T-helper 1 cell treated with Interleukin-12 subunit alpha and Interleukin-12 subunit beta and Interleukin-4 antibody, amounts not matched to agents 30 ng/mL and 1 ng/mL, for 36 hours (primary cell): ENCODE results near the gene PRSS27. TPM values are rescaled to one million over a fixed set of nuclear protein-coding genes. Genes with fewer than 3 reads are reported as not detected.

Experiments used
- intact Hi-C: fragments of 100-400 bp; cut with micrococcal nuclease; formaldehyde crosslinking; loops from one replicate; pipeline ENCODE4 v1.15.1; 2024
- total RNA-seq: library from RNA; stranded (reverse); gene quantifications from 2 replicates; pipeline ENCODE4 v1.2.3, GENCODE V29; 2022

The PRSS27 gene
- total RNA-seq, 1 donor from 2014 or later, result 0.88 TPM

GRCh38 chr16:2710711-2711231 is 9.3 kb downstream of the PRSS27 start:
- intact Hi-C loops, result no loop called here

DNA sequence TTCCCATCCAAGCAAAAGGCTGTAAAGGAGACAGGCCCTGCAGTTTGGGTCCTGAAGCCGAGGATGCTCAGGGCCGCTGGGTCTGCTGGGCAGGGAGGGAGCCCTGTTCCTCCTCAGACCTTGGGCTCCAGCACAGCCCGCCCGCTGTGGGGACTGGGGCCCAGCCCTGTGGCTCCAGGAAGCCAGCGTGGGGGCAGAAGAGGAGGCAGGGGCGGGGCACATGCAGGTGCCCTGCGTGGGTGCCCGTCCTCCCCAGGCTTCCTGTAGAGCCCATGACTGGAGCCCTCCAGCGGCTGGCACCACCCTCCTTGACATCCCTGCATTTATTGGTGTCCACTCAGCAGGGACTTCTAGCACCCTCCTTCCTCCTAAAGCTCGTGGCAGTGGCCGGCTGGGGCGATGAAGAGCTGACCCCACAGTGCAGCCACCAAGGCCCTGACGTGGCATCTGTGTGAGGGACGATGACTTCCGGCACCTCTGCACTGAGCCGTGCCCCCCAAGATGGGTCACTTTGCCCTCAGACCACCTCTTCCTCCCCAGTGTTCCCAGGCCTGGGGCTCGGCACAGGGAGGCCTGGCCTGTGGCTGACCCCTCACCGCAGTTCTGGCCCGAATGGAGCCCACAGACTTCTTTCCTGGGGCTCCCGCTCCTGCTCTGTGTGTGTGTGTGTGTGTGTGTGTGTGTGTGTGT is 9.9 kb downstream of the PRSS27 start:
- intact Hi-C loops, result no loop called here

DNA sequence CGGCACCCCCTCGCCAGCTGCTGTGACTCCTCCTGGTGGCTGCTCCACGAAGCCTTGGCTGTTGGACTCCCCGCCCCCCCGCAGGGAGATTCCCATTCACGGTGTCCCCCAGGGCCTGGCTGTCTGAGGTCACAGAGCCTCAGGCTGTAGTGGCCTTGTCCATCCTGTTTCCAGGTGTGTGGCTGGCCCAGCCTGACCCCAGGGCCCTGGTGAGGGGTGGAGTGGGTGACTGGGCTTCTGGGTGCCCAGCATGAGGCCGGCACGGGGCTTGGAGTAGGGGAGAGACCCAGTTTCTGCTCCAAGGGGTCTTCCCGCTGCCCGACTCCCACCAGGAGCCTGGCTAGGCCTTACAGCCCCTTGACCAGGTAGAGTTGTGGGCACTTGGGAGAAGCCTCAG is 10.4 kb downstream of the PRSS27 start:
- intact Hi-C loops, result no loop called here

GRCh38 chr16:2708955-2709587 is 11.0 kb downstream of the PRSS27 start:
- intact Hi-C loops, result no loop called here

DNA sequence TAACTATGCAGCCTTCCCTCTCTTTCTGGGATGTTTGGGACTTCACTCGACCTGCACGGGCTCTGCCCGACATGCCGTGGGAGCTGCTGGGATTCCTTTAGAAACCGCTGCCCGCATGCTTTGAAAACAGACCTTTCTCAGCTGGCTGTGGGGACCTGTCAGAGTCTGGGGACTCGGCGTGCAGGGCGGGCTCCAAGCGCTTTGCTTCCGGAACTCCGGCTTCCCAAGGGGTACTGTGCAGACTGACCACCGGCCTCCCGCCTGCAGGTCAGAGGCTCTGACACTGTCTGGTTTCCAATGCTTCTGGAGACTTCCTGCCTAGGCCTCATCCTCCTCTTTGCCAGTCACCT is 11.8 kb downstream of the PRSS27 start:
- intact Hi-C loops, result no loop called here

- intact Hi-C loops, result no loop called here
Observed at GRCh38 chr16:2707368-2708289, 12.4 kb downstream of the PRSS27 start.

- intact Hi-C loops, result no loop called here
Observed at GRCh38 chr16:2706611-2707311, 13.3 kb downstream of the PRSS27 start.

GRCh38 chr16:2706085-2706484 is 13.9 kb downstream of the PRSS27 start:
- intact Hi-C loops, result no loop called here

DNA sequence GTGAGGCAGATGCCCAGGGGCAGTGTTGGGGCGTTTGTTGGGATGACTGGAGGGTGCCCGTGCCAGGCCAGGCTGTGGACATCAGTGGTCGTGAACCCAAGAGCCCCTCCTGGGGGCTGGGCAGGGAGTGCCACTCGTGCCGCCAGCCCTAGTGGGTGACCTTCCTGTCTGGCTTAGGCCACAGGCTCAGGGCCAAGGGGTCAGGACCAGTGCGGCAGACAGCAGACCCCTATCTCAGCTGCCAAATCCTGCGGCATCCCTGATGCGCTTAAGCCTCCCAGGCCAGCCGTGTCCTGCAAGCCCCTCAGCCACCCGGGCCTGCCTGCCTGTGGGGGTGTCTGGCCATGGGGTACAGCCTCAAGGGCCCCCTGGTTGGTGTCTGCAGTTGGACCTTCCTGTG is 14.7 kb downstream of the PRSS27 start:
- intact Hi-C loops, result no loop called here

DNA sequence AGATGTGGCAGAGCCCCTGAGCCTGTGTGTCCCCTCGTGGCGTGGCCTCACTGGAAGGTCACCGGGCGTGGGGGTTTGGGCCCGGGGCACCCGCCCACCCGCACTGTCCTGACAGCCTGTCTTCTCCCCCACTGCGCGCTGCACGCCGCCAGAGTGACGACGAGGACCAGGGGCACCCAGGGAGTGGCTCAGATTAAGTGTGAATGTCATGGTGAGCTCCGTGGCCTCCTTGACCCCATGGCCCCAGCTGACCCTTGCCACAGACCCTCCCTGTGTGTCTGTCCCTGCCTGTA is 15.1 kb downstream of the PRSS27 start:
- intact Hi-C loops, result no loop called here

DNA sequence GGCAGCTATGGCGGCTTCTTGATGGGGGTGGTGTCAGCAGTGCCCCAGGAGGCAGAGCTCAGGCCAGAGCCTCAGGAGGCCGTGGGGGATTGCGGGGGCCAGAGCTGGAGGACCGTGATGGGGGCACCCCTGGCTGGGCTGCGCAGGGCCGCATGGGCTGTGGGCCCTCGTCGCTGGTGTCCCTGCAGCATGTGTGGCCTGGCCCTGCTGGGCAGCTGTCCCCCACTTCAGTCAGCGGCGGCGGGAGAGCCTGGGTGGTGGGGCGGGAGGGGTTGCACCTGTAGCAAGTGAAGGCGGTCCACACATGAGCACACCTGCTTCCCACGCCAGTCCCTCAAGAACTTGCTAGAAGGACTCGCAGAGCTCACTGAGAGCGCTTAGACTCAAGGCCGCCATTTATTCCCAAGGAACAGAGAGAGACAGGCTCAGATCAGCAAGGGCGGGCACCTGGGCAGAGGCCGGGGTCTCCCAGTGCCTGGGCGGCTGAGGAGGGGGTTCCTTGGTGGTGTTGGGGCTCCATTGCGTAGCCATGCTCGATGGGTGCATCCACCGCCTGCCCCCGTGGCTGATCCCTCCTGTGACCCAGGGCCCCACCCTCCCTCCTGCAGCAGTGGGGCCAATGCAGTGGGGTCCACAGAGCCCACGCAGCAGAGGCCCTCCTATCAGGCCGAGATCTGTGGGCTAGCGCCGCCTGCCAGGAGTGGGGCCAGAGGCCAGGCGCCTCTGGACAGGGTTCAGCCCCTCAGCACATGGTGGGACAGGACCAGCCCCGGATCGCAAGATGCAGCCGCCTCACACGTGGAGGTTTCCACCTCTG is 15.7 kb downstream of the PRSS27 start:
- intact Hi-C loops, result no loop called here

- intact Hi-C loops, result no loop called here
Observed at GRCh38 chr16:2702871-2703745, 16.9 kb downstream of the PRSS27 start.

DNA sequence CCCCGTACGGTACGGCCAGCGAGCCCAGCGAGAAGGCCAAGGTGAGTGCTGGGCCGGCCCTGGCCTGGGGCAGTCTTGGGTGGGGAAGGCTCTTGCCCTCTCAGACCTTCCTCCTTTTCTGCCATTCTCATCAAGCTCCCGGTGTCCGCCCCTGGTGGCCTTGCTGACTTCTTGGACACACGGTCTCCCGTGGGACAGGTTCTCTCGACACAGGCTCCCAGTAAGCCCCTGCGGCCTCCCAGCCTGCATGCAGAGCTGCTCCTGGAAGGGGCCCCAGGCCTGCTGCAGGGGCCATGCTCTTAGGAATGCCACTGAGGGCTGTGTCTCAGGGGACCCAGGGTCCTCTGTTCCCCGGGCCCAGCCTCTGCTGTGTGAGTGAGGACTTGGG is 17.6 kb downstream of the PRSS27 start:
- intact Hi-C loops, result no loop called here

GRCh38 chr16:2701713-2702437 is 18.1 kb downstream of the PRSS27 start:
- intact Hi-C loops, result no loop called here

GRCh38 chr16:2701272-2701671 is 18.8 kb downstream of the PRSS27 start:
- intact Hi-C loops, result no loop called here

GRCh38 chr16:2700786-2701185 is 19.2 kb downstream of the PRSS27 start:
- intact Hi-C loops, result no loop called here

GRCh38 chr16:2699791-2700600 is 20.0 kb downstream of the PRSS27 start:
- intact Hi-C loops, result no loop called here
